ENCODE results near the gene SULT1E1. TPM values are rescaled to one million over a fixed set of nuclear protein-coding genes. Genes with fewer than 3 reads are reported as not detected.

The SULT1E1 gene
- total and polyA plus RNA-seq, 2 of the 8 experiments (the other 6 are each of a cell fraction or from before 2014, with no cell fraction given), result not detected

- TF ChIP-seq POLR2A (IDR thresholded peaks at IDR 0.05; ENCODE audit: control extremely low read depth in 1 of 2, low read depth in 2 of 2, low read length in 2 of 2) (no peak), CEBPB (IDR thresholded peaks at IDR 0.05; ENCODE audit: low read depth, low read length) (no peak), JUND (IDR thresholded peaks at IDR 0.05; ENCODE audit: low read length) (no peak), SIX5 (IDR thresholded peaks at IDR 0.05; ENCODE audit: low read depth, low read length) (no peak), RBBP5 (IDR thresholded peaks at IDR 0.05; ENCODE audit: borderline replicate concordance, low read depth, low read length) (no peak), BCL11A (IDR thresholded peaks at IDR 0.05; ENCODE audit: low read depth in 2 of 2, low read length in 2 of 2) (no peak), CTBP2 (IDR thresholded peaks at IDR 0.05; ENCODE audit: borderline replicate concordance, insufficient read depth, insufficient read length, low read length) (no peak), CBX5 (IDR thresholded peaks at IDR 0.05; ENCODE audit: low read depth, low read length) (no peak), GTF2F1 (IDR thresholded peaks at IDR 0.05; ENCODE audit: borderline replicate concordance, low read depth, low read length) (no peak)
These were observed 16.1 kb upstream of the SULT1E1 start (continued) for GRCh38 chr4:69876071-69876470.
